GM12875 (cell line): ENCODE results near the gene ENG.
"Not testable (repeated sequence)": the region's sequence is repeated elsewhere in the genome, so short reads cannot be mapped to it uniquely, and the experiment has no call there.

Experiments used
- H3K4me3 ChIP-seq: one replicate; pipeline ENCODE4 v1.5.1; 2011; ENCODE audit warnings: low read depth, low read length, control low read depth
- CTCF ChIP-seq: IDR thresholded peaks from 2 replicates; pipeline ENCODE4 v1.5.1; 2011; ENCODE audit warnings: low read depth, mild to moderate bottlenecking, control low read depth, inconsistent platforms, low read length, moderate library complexity, borderline replicate concordance; ENCODE audit not compliant: insufficient read depth

ENG gene

GRCh38 chr9:127847178-127847510 lies 7.3 kb downstream of the ENG start:
- TF ChIP-seq CTCF: no peak

GRCh38 chr9:127846443-127847177 lies 7.8 kb downstream of the ENG start:
- H3K4me3 ChIP-seq: no peak overlapping the region

More at GRCh38 chr9:127847178-127847510, 7.3 kb downstream of the ENG start:
- H3K4me3 ChIP-seq: no peak overlapping the region

GRCh38 chr9:127845619-127846018 lies 8.8 kb downstream of the ENG start:
- not testable (repeated sequence) for H3K4me3 ChIP-seq

More at GRCh38 chr9:127846443-127847177, 7.8 kb downstream of the ENG start:
- TF ChIP-seq CTCF: no peak

GRCh38 chr9:127844821-127845359 lies 9.6 kb downstream of the ENG start:
- no peak overlapping the region for H3K4me3 ChIP-seq
- no peak for TF ChIP-seq CTCF

- TF ChIP-seq CTCF: no peak
- no peak overlapping the region for H3K4me3 ChIP-seq
Observed at GRCh38 chr9:127841087-127841835, 13.2 kb downstream of the ENG start.

- H3K4me3 ChIP-seq: no peak overlapping the region
- TF ChIP-seq CTCF: no peak
Observed at GRCh38 chr9:127838375-127839078, 15.9 kb downstream of the ENG start.

- TF ChIP-seq CTCF: no peak
- H3K4me3 ChIP-seq: no peak overlapping the region
Observed at GRCh38 chr9:127837346-127837745, 17.1 kb downstream of the ENG start.

- H3K4me3 ChIP-seq: not testable (repeated sequence)
Observed at GRCh38 chr9:127836561-127836960, 17.9 kb downstream of the ENG start.
